WTC11 (cell line): ENCODE measurements around the gene GNA12.

Source experiments
- CTCF ChIP-seq: fragments of 200-600 bp; IDR thresholded peaks from 2 replicates; pipeline ENCODE4 v1.8.0; 2022; ENCODE audit warnings: antibody characterized with exemption
- PREB ChIP-seq: sonication (generic); formaldehyde crosslinking; IDR thresholded peaks from 2 replicates; pipeline ENCODE4 v1.8.1; 2022; ENCODE audit warnings: mild to moderate bottlenecking, missing genetic modification reagents, moderate library complexity, borderline replicate concordance
- ZNF281 ChIP-seq: sonication (generic); formaldehyde crosslinking; IDR thresholded peaks from 2 replicates; pipeline ENCODE4 v1.8.0; 2023; ENCODE audit warnings: mild to moderate bottlenecking, missing genetic modification reagents

- TF ChIP-seq CTCF (no peak), PREB (CRISPR knock-in tag) (no peak), ZNF281 (CRISPR knock-in tag) (no peak)
These were observed 28.9 kb downstream of the GNA12 start for GRCh38 chr7:2814946-2815874.
